ENCODE results near the gene SLC17A1. TPM values are rescaled to one million over a fixed set of nuclear protein-coding genes. Genes with fewer than 3 reads are reported as not detected.

SLC17A1 gene
- total RNA-seq, 1 donor from 2014 or later = not detected

GRCh38 chr6:25866011-25866410 lies 34.2 kb upstream of the SLC17A1 start:
- Histone ChIP-seq H3K36me3 (ENCODE audit: control insufficient read depth, insufficient read depth, low read length) (no peaks in the 10 kb centered on the region), H3K4me3 (ENCODE audit: low read depth, low read length) (no peak overlapping the region), H3K27me3 (ENCODE audit: control insufficient read depth, insufficient read depth, low read length) (no peaks in the 10 kb centered on the region)
- TF ChIP-seq, protein P1, sequence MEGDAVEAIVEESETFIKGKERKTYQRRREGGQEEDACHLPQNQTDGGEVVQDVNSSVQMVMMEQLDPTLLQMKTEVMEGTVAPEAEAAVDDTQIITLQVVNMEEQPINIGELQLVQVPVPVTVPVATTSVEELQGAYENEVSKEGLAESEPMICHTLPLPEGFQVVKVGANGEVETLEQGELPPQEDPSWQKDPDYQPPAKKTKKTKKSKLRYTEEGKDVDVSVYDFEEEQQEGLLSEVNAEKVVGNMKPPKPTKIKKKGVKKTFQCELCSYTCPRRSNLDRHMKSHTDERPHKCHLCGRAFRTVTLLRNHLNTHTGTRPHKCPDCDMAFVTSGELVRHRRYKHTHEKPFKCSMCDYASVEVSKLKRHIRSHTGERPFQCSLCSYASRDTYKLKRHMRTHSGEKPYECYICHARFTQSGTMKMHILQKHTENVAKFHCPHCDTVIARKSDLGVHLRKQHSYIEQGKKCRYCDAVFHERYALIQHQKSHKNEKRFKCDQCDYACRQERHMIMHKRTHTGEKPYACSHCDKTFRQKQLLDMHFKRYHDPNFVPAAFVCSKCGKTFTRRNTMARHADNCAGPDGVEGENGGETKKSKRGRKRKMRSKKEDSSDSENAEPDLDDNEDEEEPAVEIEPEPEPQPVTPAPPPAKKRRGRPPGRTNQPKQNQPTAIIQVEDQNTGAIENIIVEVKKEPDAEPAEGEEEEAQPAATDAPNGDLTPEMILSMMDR (IDR thresholded peaks at IDR 0.05; ENCODE audit: insufficient read depth, low read length, poor library complexity, severe bottlenecking) = no peak
- no peak for DNase-seq (ENCODE audit: low read depth)

DNA sequence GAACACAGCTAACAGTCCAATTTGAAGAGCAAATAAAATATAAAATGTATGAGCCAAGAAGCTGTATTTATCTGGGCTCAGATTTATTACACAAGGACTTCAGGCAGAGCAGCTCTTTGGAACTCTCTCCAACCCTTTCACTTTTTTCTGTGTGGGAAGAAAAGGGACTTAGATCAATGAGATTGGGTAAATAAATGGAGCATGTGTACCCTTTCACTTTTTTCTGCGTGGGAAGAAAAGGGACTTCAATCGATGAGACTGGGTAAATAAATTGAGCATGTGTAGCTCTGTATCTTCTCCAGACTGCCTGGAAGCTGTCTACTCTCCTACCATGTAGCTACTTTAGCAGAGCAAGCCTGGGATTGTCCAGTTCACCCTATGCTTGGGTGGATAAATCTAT lies 31.5 kb upstream of the SLC17A1 start:
- H3K36me3 ChIP-seq (ENCODE audit: control insufficient read depth, insufficient read depth, low read length) = no peaks in the 10 kb centered on the region
- TF ChIP-seq, protein P1 (IDR thresholded peaks at IDR 0.05; ENCODE audit: insufficient read depth, low read length, poor library complexity, severe bottlenecking) = no peak
- no peak for DNase-seq (ENCODE audit: low read depth)
- H3K4me3 ChIP-seq (ENCODE audit: low read depth, low read length) = no peak overlapping the region
- H3K27me3 ChIP-seq (ENCODE audit: control insufficient read depth, insufficient read depth, low read length) = no peaks in the 10 kb centered on the region

- TF ChIP-seq, protein P1 (IDR thresholded peaks at IDR 0.05; ENCODE audit: insufficient read depth, low read length, poor library complexity, severe bottlenecking) = no peak
- Histone ChIP-seq H3K27me3 (ENCODE audit: control insufficient read depth, insufficient read depth, low read length) (no peaks in the 10 kb centered on the region), H3K36me3 (ENCODE audit: control insufficient read depth, insufficient read depth, low read length) (no peaks in the 10 kb centered on the region), H3K4me3 (ENCODE audit: low read depth, low read length) (no peak overlapping the region)
- no peak for DNase-seq (ENCODE audit: low read depth)
Observed at GRCh38 chr6:25862199-25862598, 30.3 kb upstream of the SLC17A1 start.

GRCh38 chr6:25852756-25853155 lies 20.9 kb upstream of the SLC17A1 start:
- H3K27me3 ChIP-seq (ENCODE audit: control insufficient read depth, insufficient read depth, low read length) = no peaks in the 10 kb centered on the region

DNA sequence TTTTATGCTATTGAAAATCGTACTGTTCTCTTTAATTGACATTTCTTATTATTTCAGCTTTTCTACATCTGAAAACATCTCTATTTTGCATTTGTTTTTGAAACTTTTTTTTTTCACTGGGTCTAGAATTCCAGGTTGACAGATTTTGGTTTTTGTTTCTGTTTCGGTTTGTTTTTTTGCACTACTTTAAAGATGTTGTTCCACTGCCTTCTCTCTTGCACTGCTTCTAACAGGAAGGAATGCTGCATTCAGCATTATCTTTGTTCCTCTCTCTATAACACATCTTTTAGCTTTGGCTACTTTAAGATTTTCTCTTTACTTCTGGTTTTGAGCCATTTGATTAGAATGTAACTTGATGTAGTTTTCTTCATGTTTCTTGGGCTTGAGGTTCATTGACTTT lies 20.1 kb upstream of the SLC17A1 start:
- Histone ChIP-seq H3K36me3 (ENCODE audit: control insufficient read depth, insufficient read depth, low read length) (no peaks in the 10 kb centered on the region), H3K27me3 (ENCODE audit: control insufficient read depth, insufficient read depth, low read length) (no peaks in the 10 kb centered on the region), H3K4me3 (ENCODE audit: low read depth, low read length) (no peak overlapping the region)
- TF ChIP-seq, protein P1 (IDR thresholded peaks at IDR 0.05; ENCODE audit: insufficient read depth, low read length, poor library complexity, severe bottlenecking) = no peak
- no peak for DNase-seq (ENCODE audit: low read depth)

More at GRCh38 chr6:25852756-25853155, 20.9 kb upstream of the SLC17A1 start:
- no peak overlapping the region for H3K4me3 ChIP-seq (ENCODE audit: low read depth, low read length)
- no peak for DNase-seq (ENCODE audit: low read depth)
- TF ChIP-seq, protein P1 (IDR thresholded peaks at IDR 0.05; ENCODE audit: insufficient read depth, low read length, poor library complexity, severe bottlenecking) = no peak
- no peaks in the 10 kb centered on the region for H3K36me3 ChIP-seq (ENCODE audit: control insufficient read depth, insufficient read depth, low read length)

GRCh38 chr6:25844518-25844917 lies 12.7 kb upstream of the SLC17A1 start:
- H3K27me3 ChIP-seq (ENCODE audit: control insufficient read depth, insufficient read depth, low read length) = no peaks in the 10 kb centered on the region
- no peak for DNase-seq (ENCODE audit: low read depth)
- H3K4me3 ChIP-seq (ENCODE audit: low read depth, low read length) = no peak overlapping the region
- TF ChIP-seq, protein P1 (IDR thresholded peaks at IDR 0.05; ENCODE audit: insufficient read depth, low read length, poor library complexity, severe bottlenecking) = no peak
- H3K36me3 ChIP-seq (ENCODE audit: control insufficient read depth, insufficient read depth, low read length) = no peaks in the 10 kb centered on the region
